ENCODE data around the gene KCNH8. TPM values are rescaled to one million over a fixed set of nuclear protein-coding genes. Genes with fewer than 3 reads are reported as not detected.
A peak's percentile ranks its signal among the peaks of the same experiment; 100 is the strongest.

KCNH8 gene
- total and polyA plus RNA-seq, 4 experiments from 2014 or later, result 0.06 to 0.19 TPM; not detected in 2

- H3K27me3 Mint-ChIP-seq, result no peaks in the 10 kb centered on the region
- H3K9me3 Mint-ChIP-seq, result peaks cover 0 to 4% (median 0%) of the 10 kb centered on the region in 8 donors
- no peaks in the 10 kb centered on the region for H3K36me3 ChIP-seq (ENCODE audit: insufficient read depth, low read length)
- POLR2A ChIA-PET (ENCODE audit: partially characterized antibody), result no interaction called here
- H3K4me3 ChIP-seq (ENCODE audit: low read length in 2 of 2), result no peak overlapping the region
- H3K27ac ChIP-seq (ENCODE audit: low read depth, low read length), result no peak overlapping the region
- H3K36me3 Mint-ChIP-seq, result no peaks in the 10 kb centered on the region
- H3K27me3 ChIP-seq (ENCODE audit: insufficient read depth, low read length), result no peaks in the 10 kb centered on the region
- no peak overlapping the region for H3K27ac Mint-ChIP-seq
- H3K4me3 Mint-ChIP-seq, result no peak overlapping the region
- intact Hi-C loops (cut with micrococcal nuclease), result no loop called here
- H3K9me3 ChIP-seq (ENCODE audit: control insufficient read depth in 1 of 2, low read length in 2 of 2), result no peaks in the 10 kb centered on the region
- H3K4me1 Mint-ChIP-seq, result no peaks in the 10 kb centered on the region
- CTCF ChIA-PET (ENCODE audit: partially characterized antibody), result no interaction called here
- no peak for DNase-seq
- no peaks in the 10 kb centered on the region for H3K4me1 ChIP-seq (ENCODE audit: insufficient read depth, low read length)
Observed at GRCh38 chr3:19357947-19358346, 209.6 kb downstream of the KCNH8 start.

- CTCF ChIA-PET (ENCODE audit: partially characterized antibody), result no interaction called here
- POLR2A ChIA-PET (ENCODE audit: partially characterized antibody), result no interaction called here
- Histone ChIP-seq H3K27ac (ENCODE audit: low read depth, low read length) (no peak overlapping the region), H3K9me3 (ENCODE audit: control insufficient read depth in 1 of 2, low read length in 2 of 2) (no peaks in the 10 kb centered on the region), H3K36me3 (ENCODE audit: insufficient read depth, low read length) (no peaks in the 10 kb centered on the region), H3K4me1 (ENCODE audit: insufficient read depth, low read length) (no peaks in the 10 kb centered on the region), H3K27me3 (ENCODE audit: insufficient read depth, low read length) (no peaks in the 10 kb centered on the region), H3K4me3 (ENCODE audit: low read length in 2 of 2) (no peak overlapping the region)
- no peak for DNase-seq
- H3K36me3 Mint-ChIP-seq, result no peaks in the 10 kb centered on the region
- H3K4me3 Mint-ChIP-seq, result no peak overlapping the region
- no peak overlapping the region for H3K27ac Mint-ChIP-seq
- H3K27me3 Mint-ChIP-seq, result no peaks in the 10 kb centered on the region
- intact Hi-C loops (cut with micrococcal nuclease), result no loop called here
- no peaks in the 10 kb centered on the region for H3K4me1 Mint-ChIP-seq
- peaks cover 0 to 2% (median 0%) of the 10 kb centered on the region in 8 donors for H3K9me3 Mint-ChIP-seq
Observed at GRCh38 chr3:19363071-19363470, 214.8 kb downstream of the KCNH8 start.

GRCh38 chr3:19364148-19364547 lies 215.8 kb downstream of the KCNH8 start:
- Histone ChIP-seq H3K4me3 (ENCODE audit: low read length in 2 of 2) (no peak overlapping the region), H3K36me3 (ENCODE audit: insufficient read depth, low read length) (no peaks in the 10 kb centered on the region), H3K27me3 (ENCODE audit: insufficient read depth, low read length) (no peaks in the 10 kb centered on the region), H3K9me3 (ENCODE audit: control insufficient read depth in 1 of 2, low read length in 2 of 2) (no peaks in the 10 kb centered on the region), H3K4me1 (ENCODE audit: insufficient read depth, low read length) (no peaks in the 10 kb centered on the region), H3K27ac (ENCODE audit: low read depth, low read length) (no peak overlapping the region)
- Mint-ChIP-seq H3K36me3 (no peaks in the 10 kb centered on the region), H3K27me3 (no peaks in the 10 kb centered on the region), H3K4me1 (no peaks in the 10 kb centered on the region), H3K9me3 (peaks cover 0 to 2% (median 0%) of the 10 kb centered on the region in 8 donors), H3K4me3 (no peak overlapping the region), H3K27ac (peak overlapping the region in 1 of 7 donors; percentile 35)
- POLR2A ChIA-PET (ENCODE audit: partially characterized antibody), result no interaction called here
- DNase-seq, result no peak
- CTCF ChIA-PET (ENCODE audit: partially characterized antibody), result no interaction called here
- intact Hi-C loops (cut with micrococcal nuclease), result no loop called here

- Histone ChIP-seq H3K27ac (ENCODE audit: low read depth, low read length) (no peak overlapping the region), H3K4me3 (ENCODE audit: low read length in 2 of 2) (no peak overlapping the region), H3K27me3 (ENCODE audit: insufficient read depth, low read length) (no peaks in the 10 kb centered on the region), H3K36me3 (ENCODE audit: insufficient read depth, low read length) (no peaks in the 10 kb centered on the region), H3K4me1 (ENCODE audit: insufficient read depth, low read length) (no peaks in the 10 kb centered on the region), H3K9me3 (ENCODE audit: control insufficient read depth in 1 of 2, low read length in 2 of 2) (no peaks in the 10 kb centered on the region)
- Mint-ChIP-seq H3K27me3 (no peaks in the 10 kb centered on the region), H3K9me3 (peaks cover 0 to 5% (median 0%) of the 10 kb centered on the region in 8 donors), H3K36me3 (no peaks in the 10 kb centered on the region), H3K4me3 (no peak overlapping the region), H3K4me1 (no peaks in the 10 kb centered on the region), H3K27ac (no peak overlapping the region)
- ChIA-PET POLR2A (ENCODE audit: partially characterized antibody) (no interaction called here), CTCF (ENCODE audit: partially characterized antibody) (no interaction called here)
- intact Hi-C loops (cut with micrococcal nuclease), result no loop called here
- DNase-seq, result no peak
Observed at GRCh38 chr3:19365471-19365870, 217.2 kb downstream of the KCNH8 start.

- ChIA-PET POLR2A (ENCODE audit: partially characterized antibody) (no interaction called here), CTCF (ENCODE audit: partially characterized antibody) (no interaction called here)
- Mint-ChIP-seq H3K27ac (no peak overlapping the region), H3K27me3 (no peaks in the 10 kb centered on the region), H3K4me1 (no peaks in the 10 kb centered on the region), H3K9me3 (peaks cover 0 to 2% (median 0%) of the 10 kb centered on the region in 8 donors), H3K36me3 (no peaks in the 10 kb centered on the region), H3K4me3 (no peak overlapping the region)
- intact Hi-C loops (cut with micrococcal nuclease), result no loop called here
- Histone ChIP-seq H3K4me1 (ENCODE audit: insufficient read depth, low read length) (no peaks in the 10 kb centered on the region), H3K36me3 (ENCODE audit: insufficient read depth, low read length) (no peaks in the 10 kb centered on the region), H3K4me3 (ENCODE audit: low read length in 2 of 2) (no peak overlapping the region), H3K27me3 (ENCODE audit: insufficient read depth, low read length) (no peaks in the 10 kb centered on the region), H3K27ac (ENCODE audit: low read depth, low read length) (no peak overlapping the region), H3K9me3 (ENCODE audit: control insufficient read depth in 1 of 2, low read length in 2 of 2) (no peaks in the 10 kb centered on the region)
- no peak for DNase-seq
Observed at GRCh38 chr3:19384868-19385267, 236.6 kb downstream of the KCNH8 start.

GRCh38 chr3:19392150-19392549 lies 243.8 kb downstream of the KCNH8 start:
- Mint-ChIP-seq H3K27me3 (no peaks in the 10 kb centered on the region), H3K4me1 (no peaks in the 10 kb centered on the region), H3K9me3 (peaks cover 0 to 2% (median 0%) of the 10 kb centered on the region in 8 donors), H3K4me3 (no peak overlapping the region), H3K36me3 (no peaks in the 10 kb centered on the region), H3K27ac (no peak overlapping the region)
- intact Hi-C loops (cut with micrococcal nuclease), result no loop called here
- CTCF ChIA-PET (ENCODE audit: partially characterized antibody), result no interaction called here
- no peaks in the 10 kb centered on the region for H3K4me1 ChIP-seq (ENCODE audit: insufficient read depth, low read length)
- no peaks in the 10 kb centered on the region for H3K36me3 ChIP-seq (ENCODE audit: insufficient read depth, low read length)
- no peak for DNase-seq
- H3K27me3 ChIP-seq (ENCODE audit: insufficient read depth, low read length), result no peaks in the 10 kb centered on the region
- POLR2A ChIA-PET (ENCODE audit: partially characterized antibody), result no interaction called here
- no peak overlapping the region for H3K4me3 ChIP-seq (ENCODE audit: low read length in 2 of 2)
- H3K9me3 ChIP-seq (ENCODE audit: control insufficient read depth in 1 of 2, low read length in 2 of 2), result no peaks in the 10 kb centered on the region
- H3K27ac ChIP-seq (ENCODE audit: low read depth, low read length), result no peak overlapping the region

- H3K4me1 Mint-ChIP-seq, result no peaks in the 10 kb centered on the region
- H3K27me3 ChIP-seq (ENCODE audit: insufficient read depth, low read length), result no peaks in the 10 kb centered on the region
- H3K9me3 Mint-ChIP-seq, result peaks cover 0 to 2% (median 0%) of the 10 kb centered on the region in 8 donors
- H3K27ac ChIP-seq (ENCODE audit: low read depth, low read length), result no peak overlapping the region
- H3K27me3 Mint-ChIP-seq, result no peaks in the 10 kb centered on the region
- no peaks in the 10 kb centered on the region for H3K9me3 ChIP-seq (ENCODE audit: control insufficient read depth in 1 of 2, low read length in 2 of 2)
- intact Hi-C loops (cut with micrococcal nuclease), result no loop called here
- H3K4me3 Mint-ChIP-seq, result no peak overlapping the region
- H3K36me3 Mint-ChIP-seq, result no peaks in the 10 kb centered on the region
- ChIA-PET CTCF (ENCODE audit: partially characterized antibody) (no interaction called here), POLR2A (ENCODE audit: partially characterized antibody) (no interaction called here)
- no peaks in the 10 kb centered on the region for H3K36me3 ChIP-seq (ENCODE audit: insufficient read depth, low read length)
- H3K4me3 ChIP-seq (ENCODE audit: low read length in 2 of 2), result no peak overlapping the region
- no peak overlapping the region for H3K27ac Mint-ChIP-seq
- DNase-seq, result no peak
- no peaks in the 10 kb centered on the region for H3K4me1 ChIP-seq (ENCODE audit: insufficient read depth, low read length)
Observed at GRCh38 chr3:19394946-19395345, 246.6 kb downstream of the KCNH8 start.

GRCh38 chr3:19396726-19397125 lies 248.4 kb downstream of the KCNH8 start:
- H3K4me1 Mint-ChIP-seq, result no peaks in the 10 kb centered on the region
- intact Hi-C loops (cut with micrococcal nuclease), result no loop called here
- no peak overlapping the region for H3K4me3 ChIP-seq (ENCODE audit: low read length in 2 of 2)
- H3K36me3 Mint-ChIP-seq, result no peaks in the 10 kb centered on the region
- H3K9me3 Mint-ChIP-seq, result peaks cover 0 to 2% (median 0%) of the 10 kb centered on the region in 8 donors
- H3K9me3 ChIP-seq (ENCODE audit: control insufficient read depth in 1 of 2, low read length in 2 of 2), result no peaks in the 10 kb centered on the region
- no peaks in the 10 kb centered on the region for H3K36me3 ChIP-seq (ENCODE audit: insufficient read depth, low read length)
- ChIA-PET POLR2A (ENCODE audit: partially characterized antibody) (no interaction called here), CTCF (ENCODE audit: partially characterized antibody) (no interaction called here)
- no peaks in the 10 kb centered on the region for H3K27me3 Mint-ChIP-seq
- no peaks in the 10 kb centered on the region for H3K27me3 ChIP-seq (ENCODE audit: insufficient read depth, low read length)
- no peak for DNase-seq
- H3K27ac ChIP-seq (ENCODE audit: low read depth, low read length), result no peak overlapping the region
- H3K27ac Mint-ChIP-seq, result no peak overlapping the region
- H3K4me1 ChIP-seq (ENCODE audit: insufficient read depth, low read length), result no peaks in the 10 kb centered on the region
- no peak overlapping the region for H3K4me3 Mint-ChIP-seq
